Measurements from ENCODE around the gene TCTN2.
A peak's percentile ranks its signal among the peaks of the same experiment; 100 is the strongest.

The TCTN2 gene

GRCh38 chr12:123707466-123707865 lies 36.6 kb downstream of the TCTN2 start:
- TF ChIP-seq GABPA (IDR thresholded peaks at IDR 0.05; ENCODE audit: low read depth) (no peak), REST (IDR thresholded peaks at IDR 0.05; ENCODE audit: insufficient replicate concordance, low read depth) (no peak), SPI1 (IDR thresholded peaks at IDR 0.05; ENCODE audit: borderline replicate concordance, low read depth) (no peak), POLR2AphosphoS5 (IDR thresholded peaks at IDR 0.05; ENCODE audit: low read depth) (no peak), CTCF (IDR thresholded peaks at IDR 0.05; ENCODE audit: insufficient read depth, low read length) (no peak)
- no peak for DNase-seq (ENCODE audit: low read depth in 1 of 2, low spot score in 1 of 2)
- Histone ChIP-seq H3K4me3 (replicated peaks; ENCODE audit: insufficient read depth, low read length) (no peak overlapping the region), H3K27me3 (ENCODE audit: insufficient read depth, poor library complexity, severe bottlenecking) (no peaks in the 10 kb centered on the region), H3K27ac (replicated peaks) (no peak overlapping the region)

GRCh38 chr12:123712780-123713319 lies 41.9 kb downstream of the TCTN2 start:
- peak overlapping the region; percentile 41 for H3K27ac ChIP-seq (replicated peaks)
- DNase-seq (ENCODE audit: low read depth in 1 of 2, low spot score in 1 of 2), result no peak
- no peak for TF ChIP-seq REST (IDR thresholded peaks at IDR 0.05; ENCODE audit: insufficient replicate concordance, low read depth)
- peak overlapping the region; percentile 99 for H3K4me3 ChIP-seq (replicated peaks; ENCODE audit: insufficient read depth, low read length)
- no peaks in the 10 kb centered on the region for H3K27me3 ChIP-seq (ENCODE audit: insufficient read depth, poor library complexity, severe bottlenecking)

GRCh38 chr12:123713398-123713797 lies 42.5 kb downstream of the TCTN2 start:
- no peak overlapping the region for H3K4me3 ChIP-seq (replicated peaks; ENCODE audit: insufficient read depth, low read length)
- no peaks in the 10 kb centered on the region for H3K27me3 ChIP-seq (ENCODE audit: insufficient read depth, poor library complexity, severe bottlenecking)
- DNase-seq (ENCODE audit: low read depth in 1 of 2, low spot score in 1 of 2), result no peak
- no peak overlapping the region for H3K27ac ChIP-seq (replicated peaks)
- TF ChIP-seq SPI1 (IDR thresholded peaks at IDR 0.05; ENCODE audit: borderline replicate concordance, low read depth) (no peak), CTCF (IDR thresholded peaks at IDR 0.05; ENCODE audit: insufficient read depth, low read length) (no peak), GABPA (IDR thresholded peaks at IDR 0.05; ENCODE audit: low read depth) (no peak), POLR2AphosphoS5 (IDR thresholded peaks at IDR 0.05; ENCODE audit: low read depth) (no peak), REST (IDR thresholded peaks at IDR 0.05; ENCODE audit: insufficient replicate concordance, low read depth) (no peak)

Measured in HL-60 (cell line).